Sciatic nerve (tissue), 2 donors: ENCODE results near the gene MAOA. TPM values are rescaled to one million over a fixed set of nuclear protein-coding genes. Genes with fewer than 3 reads are reported as not detected.
"Not testable (repeated sequence)": the region's sequence is repeated elsewhere in the genome, so short reads cannot be mapped to it uniquely, and the experiment has no call there.

Source experiments
- ATAC-seq: fragments of 200-7000 bp; cut with Tn5 transposase; one replicate; pipeline ENCODE4 v1.9.1; 2020; ENCODE audit warnings: mild to moderate bottlenecking, moderate library complexity
- DNase-seq: peaks from one replicate; pipeline ENCODE4 v3.0.0-alpha.2; 2020; ENCODE audit warnings: low spot score
- intact Hi-C: fragments of 100-400 bp; cut with DNase I; formaldehyde crosslinking; loops from one replicate; pipeline ENCODE4 v1.14.2; 2022
- total RNA-seq: library from RNA; stranded (reverse); fragmentation: NEBNext Ultra II Directional; extraction: Animal tissue kit (Norgen Biotek cat#: 25700); gene quantifications from one replicate; pipeline ENCODE4 v1.2.1, GENCODE V29; 2021
- donor health status: DM: no; HTN: no; CAD: no.
- donor health status: DM: no; HTN: no; CAD: no.

Gene MAOA
- total RNA-seq, 1 donor from 2014 or later: 12.8 TPM

GRCh38 chrX:43657671-43658070 is 1.6 kb downstream of the MAOA start:
- DNase-seq (no peak), ATAC-seq (no peak)
- intact Hi-C loops: no loop called here

GRCh38 chrX:43661521-43662240 is 5.6 kb downstream of the MAOA start:
- intact Hi-C loops: no loop called here
- ATAC-seq: peak; percentile 79
- no peak for DNase-seq

DNA sequence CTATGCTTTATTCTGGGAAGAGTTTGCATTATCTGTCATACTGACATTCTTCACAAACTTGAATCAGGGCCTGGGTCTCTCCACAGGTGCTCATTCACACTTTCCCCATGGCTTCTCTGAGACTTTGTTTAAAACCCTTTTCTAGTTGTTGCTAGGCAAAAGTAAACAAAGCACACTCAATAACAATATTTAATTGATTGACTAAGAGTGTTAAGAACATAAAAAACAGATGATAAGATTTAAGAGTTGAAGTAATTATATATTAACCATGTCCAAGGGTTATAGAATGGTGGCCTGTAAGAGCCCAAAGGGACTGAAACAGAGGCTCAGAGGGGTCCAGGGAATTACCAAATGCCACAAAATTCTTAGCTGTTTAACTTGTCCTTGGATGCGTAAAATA is 7.1 kb downstream of the MAOA start:
- DNase-seq: no peak
- intact Hi-C loops: no loop called here
- ATAC-seq: no peak

- ATAC-seq (no peak), DNase-seq (no peak)
- intact Hi-C loops: no loop called here
These were observed 8.2 kb downstream of the MAOA start for GRCh38 chrX:43664258-43664657.

DNA sequence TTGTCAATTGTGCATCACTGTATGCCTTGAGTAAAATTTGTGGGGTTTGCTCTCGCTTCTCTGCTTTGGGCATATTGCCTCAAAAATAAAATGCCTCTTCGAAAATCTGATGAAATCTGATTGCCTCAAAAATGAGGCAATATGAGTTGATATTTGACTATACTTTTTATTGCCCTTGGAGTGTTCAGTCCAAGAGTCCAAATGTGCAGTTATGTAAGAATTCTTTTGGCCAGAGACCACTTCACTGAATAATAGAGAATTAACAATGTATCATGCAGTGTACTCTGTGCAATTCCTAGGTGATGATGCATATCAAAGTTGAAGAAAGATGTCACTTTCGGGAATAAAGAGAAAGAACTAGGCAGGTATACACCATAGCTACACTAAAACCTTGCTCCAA is 8.6 kb downstream of the MAOA start:
- ATAC-seq (no peak), DNase-seq (no peak)
- intact Hi-C loops: no loop called here

DNA sequence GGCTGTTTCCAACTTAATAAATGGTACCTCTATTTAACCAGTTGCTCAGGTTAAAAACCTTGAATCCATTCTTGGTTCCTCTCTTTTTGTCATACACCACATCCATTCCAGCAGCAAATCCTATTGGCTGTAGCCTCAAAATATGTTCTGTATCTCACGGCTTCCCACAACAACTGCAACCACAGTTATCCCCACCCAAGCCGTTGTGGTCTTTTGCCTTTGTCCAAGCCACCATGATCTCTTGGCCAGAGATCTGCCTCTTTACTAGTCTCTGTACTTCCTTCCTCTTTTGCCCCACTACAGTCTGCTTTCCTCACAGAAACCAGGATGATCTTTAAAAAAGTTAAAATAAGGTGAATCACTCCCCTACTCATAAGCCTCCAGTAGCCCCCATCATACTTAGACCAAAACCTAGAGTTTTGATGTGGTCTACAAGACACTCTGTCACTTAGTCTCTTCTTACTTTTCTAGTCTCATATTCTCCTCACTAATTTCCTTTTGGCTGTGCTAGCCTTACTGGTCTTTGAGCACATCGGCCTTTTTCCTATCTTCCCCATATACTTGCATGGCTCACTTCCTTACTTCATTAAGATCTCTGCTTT is 10.3 kb downstream of the MAOA start:
- no peak for DNase-seq
- ATAC-seq: no peak
- intact Hi-C loops: no loop called here

- DNase-seq, intact Hi-C loops, ATAC-seq: not testable (repeated sequence)
These were observed 20.0 kb downstream of the MAOA start for GRCh38 chrX:43675965-43676628.

- intact Hi-C loops: no loop called here
- DNase-seq (no peak), ATAC-seq (no peak)
These were observed 21.0 kb downstream of the MAOA start for GRCh38 chrX:43676971-43677572.

DNA sequence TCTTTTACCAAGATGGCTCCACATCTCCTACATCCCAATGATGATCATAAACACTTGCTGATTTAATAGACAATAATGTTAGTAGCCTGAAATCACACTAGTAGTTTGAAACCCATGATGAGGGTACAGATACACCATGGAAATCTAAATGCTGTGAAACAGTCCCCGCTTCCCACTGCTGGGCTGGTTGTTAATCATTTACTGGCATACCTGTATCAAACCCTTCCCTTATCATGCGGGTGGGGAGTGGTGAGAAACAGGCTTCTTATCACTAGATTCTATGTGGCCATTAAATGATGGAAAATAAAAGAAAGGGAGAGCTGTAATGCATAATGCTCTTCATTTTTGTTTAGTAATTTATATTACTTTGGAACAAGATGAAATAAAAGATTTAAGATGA is 21.9 kb downstream of the MAOA start:
- DNase-seq (no peak), ATAC-seq (no peak)
- intact Hi-C loops: no loop called here

GRCh38 chrX:43679058-43679457 is 23.0 kb downstream of the MAOA start:
- intact Hi-C loops: no loop called here
- ATAC-seq (no peak), DNase-seq (no peak)

GRCh38 chrX:43679778-43680177 is 23.7 kb downstream of the MAOA start:
- no peak for DNase-seq
- intact Hi-C loops: no loop called here
- ATAC-seq: no peak

DNA sequence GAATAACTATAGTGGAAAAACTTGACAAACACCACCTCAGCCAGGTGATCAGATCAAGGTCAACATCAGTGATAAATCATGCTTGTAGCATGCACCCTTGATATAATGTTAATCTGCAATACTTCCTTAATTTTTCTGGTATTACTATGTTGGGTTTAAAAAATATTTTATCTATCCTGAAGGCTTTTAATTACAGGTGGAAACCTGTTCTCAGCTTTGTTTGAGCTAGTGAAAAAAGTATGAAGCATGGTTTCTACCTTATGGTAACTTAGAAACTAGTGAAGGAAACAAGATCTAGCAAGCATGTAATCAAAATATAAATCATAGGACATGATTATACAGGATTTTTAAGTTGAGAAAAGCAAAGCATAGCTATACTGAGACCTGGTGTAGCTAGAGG is 26.6 kb downstream of the MAOA start:
- intact Hi-C loops: no loop called here
- DNase-seq (no peak), ATAC-seq (no peak)

DNA sequence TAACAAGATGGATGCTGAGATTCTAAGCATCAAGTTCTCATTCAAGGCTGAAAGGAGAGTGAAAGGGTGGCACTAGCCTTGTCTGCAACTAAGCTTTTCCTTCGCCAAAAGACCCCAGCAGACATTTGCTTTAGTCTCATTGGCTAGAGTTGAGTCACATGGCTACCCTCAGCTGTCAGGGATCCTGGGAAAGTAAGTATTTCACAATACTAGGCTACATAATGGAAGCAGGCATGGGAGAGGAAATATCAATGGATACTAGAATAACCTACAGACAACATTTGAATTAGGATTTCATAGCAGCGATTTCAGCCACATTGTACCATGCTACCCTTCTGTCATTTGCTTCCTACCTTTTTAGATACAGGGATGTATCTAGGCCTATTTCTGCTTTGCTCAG is 29.1 kb downstream of the MAOA start:
- intact Hi-C loops: no loop called here
- DNase-seq (no peak), ATAC-seq (no peak)

DNA sequence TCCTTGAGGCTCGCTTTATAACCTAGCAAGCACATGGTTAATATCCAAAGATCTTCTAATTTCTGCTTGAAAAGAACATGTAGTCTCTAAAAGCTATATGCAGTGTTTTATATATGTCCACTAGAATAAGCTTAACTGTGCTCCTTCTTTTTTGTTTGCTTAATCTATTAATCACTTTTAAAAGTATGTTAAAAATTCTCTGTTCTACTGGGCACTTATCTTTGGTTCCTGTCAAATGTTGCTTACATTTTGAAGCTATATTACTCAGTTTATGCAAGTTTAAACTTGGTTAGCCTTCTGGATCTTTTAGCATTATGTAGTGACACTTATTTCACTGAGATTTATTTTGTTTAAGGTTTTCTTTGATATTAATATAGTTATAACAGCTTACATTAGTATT is 32.5 kb downstream of the MAOA start:
- intact Hi-C loops: no loop called here
- DNase-seq: no peak
- no peak for ATAC-seq

- DNase-seq: no peak
- ATAC-seq: peak; percentile 70
These were observed 37.7 kb downstream of the MAOA start for GRCh38 chrX:43693602-43694406.

DNA sequence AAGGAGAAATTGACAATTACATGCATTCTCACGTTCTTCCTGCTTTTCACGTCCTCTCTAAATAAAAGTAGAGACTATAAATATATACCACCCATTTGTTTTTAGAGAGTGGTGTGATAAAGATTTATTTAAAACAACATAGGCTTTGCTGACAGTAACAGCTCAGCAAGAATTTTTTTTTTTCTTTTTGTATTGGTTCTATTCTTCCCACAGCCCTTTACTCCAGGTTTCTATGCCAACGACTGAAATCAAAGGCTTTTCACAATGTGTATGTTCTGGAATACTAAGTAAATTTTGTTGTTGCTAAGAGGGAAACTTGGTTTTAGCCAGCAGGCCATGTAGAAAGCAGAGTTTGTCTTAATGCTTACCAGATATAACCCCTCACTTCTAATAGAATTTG is 43.4 kb downstream of the MAOA start:
- DNase-seq: no peak
- no peak for ATAC-seq
- intact Hi-C loops: no loop called here

More at GRCh38 chrX:43693602-43694406, 37.7 kb downstream of the MAOA start:
- intact Hi-C loops: no loop called here

DNA sequence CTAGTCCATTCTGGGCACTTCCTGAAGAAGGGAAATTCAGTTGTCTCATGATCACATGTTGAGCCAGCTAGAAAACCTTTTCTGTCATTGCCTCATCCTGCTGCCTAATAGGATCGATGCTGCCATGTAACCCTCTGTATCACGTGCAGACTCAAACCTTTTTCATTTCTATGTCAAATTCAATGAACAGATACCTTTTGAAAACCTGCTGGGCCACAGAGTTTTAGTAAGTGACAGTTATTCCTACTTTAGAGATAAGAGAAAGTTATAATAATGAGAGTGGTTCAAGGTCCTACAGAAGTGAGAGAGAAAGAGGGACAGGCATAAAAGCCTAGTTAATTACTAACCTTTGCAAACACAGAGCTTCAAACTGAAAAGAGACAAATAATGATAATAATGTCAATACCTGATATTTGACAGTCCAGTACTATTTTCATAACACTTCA is 46.0 kb downstream of the MAOA start:
- ATAC-seq (no peak), DNase-seq (no peak)
- intact Hi-C loops: no loop called here

GRCh38 chrX:43702660-43703059 is 46.6 kb downstream of the MAOA start:
- intact Hi-C loops: no loop called here
- no peak for ATAC-seq
- DNase-seq: no peak

DNA sequence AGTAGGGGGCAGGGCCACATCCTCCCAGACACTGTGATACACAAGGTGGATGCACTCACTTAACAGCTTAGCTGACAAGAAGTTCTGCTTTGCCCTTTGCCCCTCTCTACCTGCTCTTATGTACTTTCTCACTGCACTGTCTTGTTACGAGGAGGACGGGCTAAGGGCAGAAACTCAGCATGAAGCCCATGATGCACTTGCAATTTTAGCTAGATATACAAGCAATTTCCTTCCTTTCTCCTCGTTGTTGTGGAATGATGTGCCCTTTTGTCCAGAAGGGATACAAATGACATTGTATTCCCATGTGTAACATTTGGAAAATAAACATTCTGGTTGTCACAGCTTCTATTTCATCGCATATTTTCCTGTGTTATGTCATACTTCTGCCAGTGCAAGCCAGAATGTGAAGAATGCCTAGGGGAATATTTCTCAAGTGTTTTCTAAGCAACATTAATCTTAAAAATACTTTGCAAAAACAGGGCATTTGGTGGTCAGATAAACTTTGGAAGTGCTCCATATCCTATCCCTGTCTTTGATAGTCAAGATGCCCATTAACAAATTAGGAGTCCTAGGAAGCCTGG is 47.2 kb downstream of the MAOA start:
- peak; percentile 76 for ATAC-seq
- intact Hi-C loops: no loop called here
- no peak for DNase-seq
